Omental fat pad (tissue), 4 donors: ENCODE results near the gene ANKMY1. TPM values are rescaled to one million over a fixed set of nuclear protein-coding genes. Genes with fewer than 3 reads are reported as not detected.
A peak's percentile ranks its signal among the peaks of the same experiment; 100 is the strongest.

Experiments
- ATAC-seq: fragments of 150-250 bp; one replicate; pipeline ENCODE4 v1.9.1; 2016; ENCODE audit warnings: mild to moderate bottlenecking, moderate library complexity; ENCODE audit not compliant: low FRiP score
- DNase-seq: peaks from one replicate; pipeline ENCODE4 v3.0.0-alpha.2; 2019; ENCODE audit warnings: low spot score
- CTCF ChIP-seq, 3 donors: fragments of 450-650 bp; IDR thresholded peaks; one replicate each; pipeline ENCODE4 v1.5.1; 2016 to 2017; ENCODE audit warnings: antibody characterized with exemption in 3 of 3, mild to moderate bottlenecking in 3 of 3, moderate library complexity in 2 of 3
- total RNA-seq, 4 donors: library from RNA; depleted of rRNA; stranded (reverse); fragments of >200 nt; gene quantifications; one replicate each; pipeline ENCODE4 v1.1.0, GENCODE V29; 2016

ANKMY1 gene
- total RNA-seq, 4 donors from 2014 or later, result 8.3 to 23.2 (median 16.7) TPM

- ATAC-seq (no peak), DNase-seq (no peak)
- TF ChIP-seq CTCF (IDR thresholded peaks at IDR 0.05), result no peak
Measured at GRCh38 chr2:240441326-240441992, 116.3 kb downstream of the ANKMY1 start.

DNA sequence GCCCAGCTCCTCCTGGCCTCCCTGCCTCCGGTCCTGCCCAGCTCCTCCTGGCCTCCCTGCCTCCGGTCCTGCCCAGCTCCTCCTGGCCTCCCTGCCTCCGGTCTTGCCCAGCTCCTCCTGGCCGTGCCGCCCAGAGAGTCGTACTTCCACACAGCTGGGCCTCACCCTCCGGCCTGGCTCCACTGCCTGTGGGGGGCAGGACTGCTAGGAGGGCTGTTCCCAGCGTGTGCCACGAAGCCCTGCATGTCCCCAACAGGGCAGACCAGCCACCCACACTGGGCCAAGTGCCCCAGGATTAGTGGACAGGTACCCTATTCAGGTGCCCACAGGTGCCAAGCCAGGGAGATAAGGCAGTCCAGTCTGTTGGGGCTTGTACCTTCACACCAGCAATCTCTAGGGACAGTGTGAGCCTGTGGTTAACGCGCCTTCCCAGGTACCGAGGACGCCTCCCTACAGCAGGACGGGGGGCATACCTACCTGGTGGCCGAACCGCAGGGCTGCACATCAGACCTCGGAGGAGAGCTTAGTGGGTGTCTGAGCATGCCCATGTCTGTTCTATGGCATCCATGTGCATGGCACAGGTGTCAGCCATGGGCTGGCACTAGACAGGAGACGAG is 117.0 kb downstream of the ANKMY1 start:
- ATAC-seq, result no peak
- DNase-seq, result no peak
- TF ChIP-seq CTCF (IDR thresholded peaks at IDR 0.05), result no peak

DNA sequence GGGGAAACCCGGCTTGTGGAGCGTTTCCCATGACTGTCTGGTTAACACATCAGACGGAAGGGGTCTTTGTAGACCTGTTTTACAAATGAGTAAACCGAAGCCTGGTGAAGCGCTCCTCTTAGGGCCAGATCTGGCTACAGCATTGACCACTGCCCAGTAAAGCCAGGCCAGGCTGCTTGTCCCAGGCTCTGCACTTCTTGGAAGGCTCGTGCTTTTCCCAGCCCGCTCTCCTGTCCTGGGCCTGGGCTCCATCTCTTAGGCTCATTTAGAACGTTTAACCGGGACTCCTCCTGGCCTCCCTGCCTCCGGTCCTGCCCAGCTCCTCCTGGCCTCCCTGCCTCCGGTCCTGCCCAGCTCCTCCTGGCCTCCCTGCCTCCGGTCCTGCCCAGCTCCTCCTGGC is 117.5 kb downstream of the ANKMY1 start:
- no peak for DNase-seq
- TF ChIP-seq CTCF (IDR thresholded peaks at IDR 0.05), result no peak
- ATAC-seq, result no peak

GRCh38 chr2:240439698-240440151 is 118.1 kb downstream of the ANKMY1 start:
- no peak for TF ChIP-seq CTCF (IDR thresholded peaks at IDR 0.05)
- DNase-seq, result no peak
- ATAC-seq, result no peak

- ATAC-seq, result no peak
- no peak for DNase-seq
- no peak for TF ChIP-seq CTCF (IDR thresholded peaks at IDR 0.05)
Measured at GRCh38 chr2:240438810-240439697, 118.7 kb downstream of the ANKMY1 start.

DNA sequence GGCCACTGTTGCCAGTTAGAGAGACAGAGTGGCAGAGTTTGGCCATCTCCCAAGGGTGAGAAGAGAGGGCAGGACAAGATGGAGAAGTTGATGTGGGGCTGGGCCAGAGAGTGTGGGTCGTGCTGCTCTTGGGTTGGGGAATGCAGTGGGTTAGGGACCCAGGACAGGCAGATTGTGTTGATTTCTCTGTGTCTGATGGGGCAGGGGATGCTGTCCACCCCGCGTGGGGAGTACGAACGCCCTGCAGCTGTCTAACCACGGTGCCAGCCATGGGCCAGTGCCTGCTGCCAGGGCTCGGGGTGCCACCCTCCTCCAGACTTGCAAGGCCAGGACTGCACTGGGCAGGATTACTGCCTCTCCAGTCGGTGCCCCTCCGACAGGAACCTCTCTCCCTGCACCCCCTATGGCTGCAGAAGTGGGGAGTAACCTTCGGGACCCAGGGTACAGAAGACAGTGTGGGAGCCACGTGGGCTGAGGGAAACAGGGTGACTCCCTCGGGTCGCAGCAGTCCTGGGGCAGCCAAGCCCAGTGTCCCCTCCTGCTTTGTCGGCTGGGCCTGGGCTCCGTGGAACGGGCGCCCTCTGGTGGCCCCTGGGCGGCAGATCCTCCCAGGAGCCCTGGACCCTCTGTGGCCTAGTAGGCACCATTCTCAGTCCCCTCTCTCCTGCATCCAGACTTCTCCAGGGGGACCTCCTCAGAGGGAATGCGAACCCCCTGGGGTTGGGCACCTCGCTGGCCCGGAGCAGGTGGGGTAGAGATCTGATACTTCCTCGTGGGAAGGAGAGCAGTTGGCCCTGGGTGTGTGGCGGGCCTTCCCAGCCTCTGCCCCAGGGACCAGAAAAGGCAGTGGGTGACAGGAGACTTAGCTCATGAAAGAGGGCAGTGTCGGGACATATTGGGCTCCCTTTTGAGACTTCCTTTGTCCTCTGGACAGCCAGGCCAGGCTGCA is 119.7 kb downstream of the ANKMY1 start:
- ATAC-seq (peak; percentile 9), DNase-seq (no peak)
- TF ChIP-seq CTCF (IDR thresholded peaks at IDR 0.05), result peak in 1 of 3 donors; percentile 27
